ENCODE data around the gene ESPL1. TPM values are rescaled to one million over a fixed set of nuclear protein-coding genes. Genes with fewer than 3 reads are reported as not detected.

ESPL1 gene
- total and polyA plus RNA-seq, 2 of the 13 experiments (the other 11 are each of a cell fraction or from before 2014, with no cell fraction given) = 5.8 to 11.5 TPM

DNA sequence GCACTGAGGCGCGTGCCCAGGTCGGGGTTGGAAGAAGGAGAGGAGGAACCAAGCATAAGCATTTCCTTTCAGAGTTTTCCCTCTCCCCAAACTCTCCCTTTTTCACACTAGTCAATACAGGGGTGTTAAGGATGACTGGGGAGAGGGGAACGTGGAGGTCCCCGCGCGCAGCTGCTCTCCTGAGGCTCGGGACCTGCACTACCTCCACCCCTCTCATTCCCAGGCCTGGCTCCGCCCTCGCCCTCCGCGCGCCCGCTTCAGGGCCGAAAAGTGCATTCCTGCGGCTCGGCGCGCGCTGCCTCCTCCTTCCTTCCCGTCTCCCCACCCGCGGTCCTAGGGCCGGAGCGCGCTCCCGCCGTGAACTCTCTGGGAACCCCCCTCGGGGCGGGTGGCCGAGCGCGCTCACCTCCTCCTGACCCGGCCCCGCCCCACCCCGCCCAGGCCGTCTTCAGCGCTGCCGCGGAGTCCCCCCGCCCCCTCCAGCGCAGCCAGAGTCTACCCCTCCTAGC lies 47.4 kb upstream of the ESPL1 start (continued):
- TF ChIP-seq HDAC1 (CRISPR knock-in tag; IDR thresholded peaks at IDR 0.05) (no peak), JUNB (CRISPR knock-in tag; IDR thresholded peaks at IDR 0.05; ENCODE audit: borderline replicate concordance) (no peak), ERF (CRISPR knock-in tag; IDR thresholded peaks at IDR 0.05) (no peak), PPARG (CRISPR knock-in tag; conservative IDR thresholded peaks at IDR 0.05) (no peak), MIXL1 (CRISPR knock-in tag; IDR thresholded peaks at IDR 0.05) (no peak), EEA1 (CRISPR knock-in tag; IDR thresholded peaks at IDR 0.05; ENCODE audit: borderline replicate concordance) (no peak), ZNF598 (CRISPR knock-in tag; IDR thresholded peaks at IDR 0.05; ENCODE audit: borderline replicate concordance) (no peak), HMGA1 (CRISPR knock-in tag; conservative IDR thresholded peaks at IDR 0.05) (no peak), KLF11 (CRISPR knock-in tag; IDR thresholded peaks at IDR 0.05) (no peak), ZNF652 (CRISPR knock-in tag; IDR thresholded peaks at IDR 0.05; ENCODE audit: borderline replicate concordance, low read depth) (no peak), HNF4A (CRISPR knock-in tag; IDR thresholded peaks at IDR 0.05) (no peak), ZNF672 (CRISPR knock-in tag; IDR thresholded peaks at IDR 0.05) (no peak), STAT5B (CRISPR knock-in tag; IDR thresholded peaks at IDR 0.05) (no peak), ZNF616 (CRISPR knock-in tag; IDR thresholded peaks at IDR 0.05; ENCODE audit: low read depth) (no peak), DR1 (CRISPR knock-in tag; IDR thresholded peaks at IDR 0.05) (no peak), HNRNPK (IDR thresholded peaks at IDR 0.05; ENCODE audit: low read depth, low read length, poor library complexity, severe bottlenecking) (peak; percentile 39), ZNF496 (CRISPR knock-in tag; IDR thresholded peaks at IDR 0.05; ENCODE audit: insufficient replicate concordance) (no peak), ZNF75D (CRISPR knock-in tag; IDR thresholded peaks at IDR 0.05; ENCODE audit: borderline replicate concordance) (no peak), BRD4 (CRISPR knock-in tag; IDR thresholded peaks at IDR 0.05) (no peak), TCF7 (IDR thresholded peaks at IDR 0.05; ENCODE audit: low read depth) (no peak), SCMH1 (CRISPR knock-in tag; IDR thresholded peaks at IDR 0.05; ENCODE audit: borderline replicate concordance) (no peak), ZZZ3 (CRISPR knock-in tag; IDR thresholded peaks at IDR 0.05; ENCODE audit: borderline replicate concordance) (no peak)
- TF ChIP-seq, protein P1, sequence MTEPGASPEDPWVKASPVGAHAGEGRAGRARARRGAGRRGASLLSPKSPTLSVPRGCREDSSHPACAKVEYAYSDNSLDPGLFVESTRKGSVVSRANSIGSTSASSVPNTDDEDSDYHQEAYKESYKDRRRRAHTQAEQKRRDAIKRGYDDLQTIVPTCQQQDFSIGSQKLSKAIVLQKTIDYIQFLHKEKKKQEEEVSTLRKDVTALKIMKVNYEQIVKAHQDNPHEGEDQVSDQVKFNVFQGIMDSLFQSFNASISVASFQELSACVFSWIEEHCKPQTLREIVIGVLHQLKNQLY (CRISPR knock-in tag; IDR thresholded peaks at IDR 0.05) = no peak
- TF ChIP-seq, protein P2, sequence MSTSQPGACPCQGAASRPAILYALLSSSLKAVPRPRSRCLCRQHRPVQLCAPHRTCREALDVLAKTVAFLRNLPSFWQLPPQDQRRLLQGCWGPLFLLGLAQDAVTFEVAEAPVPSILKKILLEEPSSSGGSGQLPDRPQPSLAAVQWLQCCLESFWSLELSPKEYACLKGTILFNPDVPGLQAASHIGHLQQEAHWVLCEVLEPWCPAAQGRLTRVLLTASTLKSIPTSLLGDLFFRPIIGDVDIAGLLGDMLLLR (CRISPR knock-in tag; IDR thresholded peaks at IDR 0.05) = 0 out of 2 replicates have a peak, but pooled peaks have one; percentile 20
- TF ChIP-seq, protein P3, sequence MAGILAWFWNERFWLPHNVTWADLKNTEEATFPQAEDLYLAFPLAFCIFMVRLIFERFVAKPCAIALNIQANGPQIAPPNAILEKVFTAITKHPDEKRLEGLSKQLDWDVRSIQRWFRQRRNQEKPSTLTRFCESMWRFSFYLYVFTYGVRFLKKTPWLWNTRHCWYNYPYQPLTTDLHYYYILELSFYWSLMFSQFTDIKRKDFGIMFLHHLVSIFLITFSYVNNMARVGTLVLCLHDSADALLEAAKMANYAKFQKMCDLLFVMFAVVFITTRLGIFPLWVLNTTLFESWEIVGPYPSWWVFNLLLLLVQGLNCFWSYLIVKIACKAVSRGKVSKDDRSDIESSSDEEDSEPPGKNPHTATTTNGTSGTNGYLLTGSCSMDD (CRISPR knock-in tag; IDR thresholded peaks at IDR 0.05) = no peak
- TF ChIP-seq, protein P4, sequence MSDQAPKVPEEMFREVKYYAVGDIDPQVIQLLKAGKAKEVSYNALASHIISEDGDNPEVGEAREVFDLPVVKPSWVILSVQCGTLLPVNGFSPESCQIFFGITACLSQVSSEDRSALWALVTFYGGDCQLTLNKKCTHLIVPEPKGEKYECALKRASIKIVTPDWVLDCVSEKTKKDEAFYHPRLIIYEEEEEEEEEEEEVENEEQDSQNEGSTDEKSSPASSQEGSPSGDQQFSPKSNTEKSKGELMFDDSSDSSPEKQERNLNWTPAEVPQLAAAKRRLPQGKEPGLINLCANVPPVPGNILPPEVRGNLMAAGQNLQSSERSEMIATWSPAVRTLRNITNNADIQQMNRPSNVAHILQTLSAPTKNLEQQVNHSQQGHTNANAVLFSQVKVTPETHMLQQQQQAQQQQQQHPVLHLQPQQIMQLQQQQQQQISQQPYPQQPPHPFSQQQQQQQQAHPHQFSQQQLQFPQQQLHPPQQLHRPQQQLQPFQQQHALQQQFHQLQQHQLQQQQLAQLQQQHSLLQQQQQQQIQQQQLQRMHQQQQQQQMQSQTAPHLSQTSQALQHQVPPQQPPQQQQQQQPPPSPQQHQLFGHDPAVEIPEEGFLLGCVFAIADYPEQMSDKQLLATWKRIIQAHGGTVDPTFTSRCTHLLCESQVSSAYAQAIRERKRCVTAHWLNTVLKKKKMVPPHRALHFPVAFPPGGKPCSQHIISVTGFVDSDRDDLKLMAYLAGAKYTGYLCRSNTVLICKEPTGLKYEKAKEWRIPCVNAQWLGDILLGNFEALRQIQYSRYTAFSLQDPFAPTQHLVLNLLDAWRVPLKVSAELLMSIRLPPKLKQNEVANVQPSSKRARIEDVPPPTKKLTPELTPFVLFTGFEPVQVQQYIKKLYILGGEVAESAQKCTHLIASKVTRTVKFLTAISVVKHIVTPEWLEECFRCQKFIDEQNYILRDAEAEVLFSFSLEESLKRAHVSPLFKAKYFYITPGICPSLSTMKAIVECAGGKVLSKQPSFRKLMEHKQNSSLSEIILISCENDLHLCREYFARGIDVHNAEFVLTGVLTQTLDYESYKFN (CRISPR knock-in tag; conservative IDR thresholded peaks at IDR 0.05) = no peak
- TF ChIP-seq, protein P5, sequence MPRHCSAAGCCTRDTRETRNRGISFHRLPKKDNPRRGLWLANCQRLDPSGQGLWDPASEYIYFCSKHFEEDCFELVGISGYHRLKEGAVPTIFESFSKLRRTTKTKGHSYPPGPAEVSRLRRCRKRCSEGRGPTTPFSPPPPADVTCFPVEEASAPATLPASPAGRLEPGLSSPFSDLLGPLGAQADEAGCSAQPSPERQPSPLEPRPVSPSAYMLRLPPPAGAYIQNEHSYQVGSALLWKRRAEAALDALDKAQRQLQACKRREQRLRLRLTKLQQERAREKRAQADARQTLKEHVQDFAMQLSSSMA (CRISPR knock-in tag; IDR thresholded peaks at IDR 0.05) = no peak

Measured in HepG2 (cell line).